HL-60 (cell line): ENCODE measurements around the gene CLSTN1.
"Not testable (repeated sequence)": the region's sequence is repeated elsewhere in the genome, so short reads cannot be mapped to it uniquely, and the experiment has no call there.

ENCODE experiments used
- DNase-seq, 2 experiments: peaks; one replicate each; pipeline ENCODE4 v3.0.0-alpha.2; 2010 to 2020; ENCODE audit warnings: low read depth in 1 of 2, low spot score in 1 of 2
- H3K27ac ChIP-seq: fragments of 250-450 bp; sonication (Bioruptor Pico); replicated peaks from 2 replicates; pipeline ENCODE4 v1.5.1; 2020; ENCODE audit warnings: mild to moderate bottlenecking, moderate library complexity
- H3K27me3 ChIP-seq: fragments of 250-450 bp; sonication (Bioruptor Pico); 2 replicates; pipeline ENCODE4 v1.5.1; 2021; ENCODE audit warnings: mild to moderate bottlenecking, moderate library complexity; ENCODE audit not compliant: insufficient read depth, poor library complexity, severe bottlenecking
- H3K4me3 ChIP-seq: replicated peaks from 2 replicates; pipeline ENCODE4 v1.5.1; 2011; ENCODE audit warnings: mild to moderate bottlenecking, control low read depth, low read length; ENCODE audit not compliant: insufficient read depth
- GABPA ChIP-seq: IDR thresholded peaks from 2 replicates; pipeline ENCODE4 v1.6.1; 2012; ENCODE audit warnings: low read depth
- POLR2AphosphoS5 ChIP-seq: IDR thresholded peaks from 2 replicates; pipeline ENCODE4 v1.6.1; 2012; ENCODE audit warnings: low read depth
- SPI1 ChIP-seq: IDR thresholded peaks from 2 replicates; pipeline ENCODE4 v1.6.1; 2012; ENCODE audit warnings: low read depth, mild to moderate bottlenecking, borderline replicate concordance
- TF ChIP-seq, protein P1 (sequence below): IDR thresholded peaks from 2 replicates; pipeline ENCODE4 v1.6.1; 2012; ENCODE audit warnings: low read depth; ENCODE audit not compliant: insufficient replicate concordance
- TF ChIP-seq, protein P2 (sequence below): IDR thresholded peaks from one replicate; pipeline ENCODE4 v1.5.1; 2011; ENCODE audit warnings: low read length, control low read depth, inconsistent platforms; ENCODE audit not compliant: insufficient read depth

CLSTN1 gene

DNA sequence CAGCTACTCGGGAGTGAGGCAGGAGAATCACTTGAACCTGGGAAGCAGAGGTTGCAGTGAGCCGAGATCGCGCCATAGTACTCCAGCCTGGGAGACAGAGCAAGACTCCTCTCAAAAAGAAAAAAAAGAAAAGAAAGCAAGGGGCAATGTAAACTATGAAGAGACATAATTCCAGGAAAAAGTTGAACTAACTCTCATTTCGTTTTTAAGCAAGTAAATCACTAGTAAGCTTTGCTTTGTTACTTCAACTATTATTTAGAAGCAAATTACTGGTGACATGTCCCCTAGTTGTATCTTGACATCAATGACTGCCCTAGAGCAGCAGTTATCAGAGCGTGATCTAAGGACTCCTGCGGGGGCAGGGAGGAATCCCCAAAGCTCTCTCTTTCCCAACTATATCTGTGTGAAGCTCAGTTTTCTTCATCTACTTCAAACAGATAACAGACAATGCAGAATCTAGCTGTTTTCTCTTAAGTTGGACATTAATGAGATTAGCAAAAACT is 18.7 kb downstream of the CLSTN1 start:
- DNase-seq, result no peak
- TF ChIP-seq POLR2AphosphoS5, result no peak
- no peaks in the 10 kb centered on the region for H3K27me3 ChIP-seq
- H3K27ac ChIP-seq, result no peak overlapping the region
- no peak overlapping the region for H3K4me3 ChIP-seq

DNA sequence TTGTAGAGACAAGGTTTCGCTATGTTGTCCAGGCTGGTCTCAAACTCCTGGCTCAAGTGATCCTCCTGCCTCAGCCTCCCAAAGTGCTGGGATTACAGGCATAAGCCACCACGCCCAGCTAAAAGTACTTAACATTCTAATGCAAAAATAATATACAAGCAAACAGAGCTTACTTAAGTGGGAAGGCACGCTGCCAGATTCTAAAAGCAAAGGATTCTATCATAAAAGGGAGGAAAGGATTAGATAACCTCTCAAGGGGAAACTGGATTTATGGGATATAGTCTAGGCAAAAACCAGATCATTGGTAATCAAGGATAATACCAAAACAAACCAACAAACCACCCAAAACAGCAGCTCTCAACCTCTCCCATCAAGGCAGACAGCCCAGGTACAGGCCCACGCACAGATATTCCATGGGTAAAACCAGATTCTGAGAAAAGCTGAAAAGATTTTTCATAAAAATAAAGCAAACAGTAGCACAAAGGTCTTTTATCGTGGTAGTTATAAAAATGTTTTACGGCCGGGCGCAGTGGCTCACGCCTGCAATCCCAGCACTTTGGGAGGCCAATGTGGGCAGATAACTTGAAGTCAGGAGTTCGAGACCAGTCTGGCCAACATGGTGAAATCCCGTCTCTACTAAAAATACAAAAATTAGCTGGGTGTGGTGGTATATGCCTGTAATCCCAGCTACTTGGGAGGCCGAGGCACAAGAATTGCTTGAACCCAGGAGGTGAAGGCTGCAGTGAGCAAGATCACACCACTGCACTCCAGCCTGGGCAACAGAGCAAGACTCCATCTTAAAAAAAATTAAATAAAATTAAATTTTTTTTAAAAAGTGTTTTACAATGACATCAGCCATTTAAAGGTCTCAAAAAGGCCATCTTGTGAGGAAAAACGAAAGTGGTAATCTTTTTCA is 20.5 kb downstream of the CLSTN1 start:
- not testable (repeated sequence) for H3K27ac ChIP-seq, H3K4me3 ChIP-seq, H3K27me3 ChIP-seq, DNase-seq

DNA sequence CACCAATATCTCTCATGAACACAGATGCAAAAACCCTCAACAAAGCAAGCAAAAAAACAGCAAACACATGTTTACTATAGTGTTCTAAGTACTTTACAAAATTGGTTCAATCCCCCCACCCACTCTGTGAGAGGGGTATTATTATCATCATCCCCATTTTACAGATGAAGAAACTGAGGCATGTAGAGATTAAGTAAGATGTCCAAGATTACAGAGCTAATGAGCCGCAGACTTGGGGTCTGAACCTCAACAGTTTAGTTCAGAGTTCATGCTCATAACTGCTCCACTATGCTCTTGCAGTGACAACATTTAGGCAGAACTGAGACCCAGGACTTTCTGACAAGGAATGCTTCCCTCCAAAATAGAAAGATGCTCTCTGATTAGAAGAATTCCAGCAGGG is 21.9 kb downstream of the CLSTN1 start:
- Histone ChIP-seq H3K4me3 (no peak overlapping the region), H3K27ac (no peak overlapping the region), H3K27me3 (no peaks in the 10 kb centered on the region)
- TF ChIP-seq, protein P1, sequence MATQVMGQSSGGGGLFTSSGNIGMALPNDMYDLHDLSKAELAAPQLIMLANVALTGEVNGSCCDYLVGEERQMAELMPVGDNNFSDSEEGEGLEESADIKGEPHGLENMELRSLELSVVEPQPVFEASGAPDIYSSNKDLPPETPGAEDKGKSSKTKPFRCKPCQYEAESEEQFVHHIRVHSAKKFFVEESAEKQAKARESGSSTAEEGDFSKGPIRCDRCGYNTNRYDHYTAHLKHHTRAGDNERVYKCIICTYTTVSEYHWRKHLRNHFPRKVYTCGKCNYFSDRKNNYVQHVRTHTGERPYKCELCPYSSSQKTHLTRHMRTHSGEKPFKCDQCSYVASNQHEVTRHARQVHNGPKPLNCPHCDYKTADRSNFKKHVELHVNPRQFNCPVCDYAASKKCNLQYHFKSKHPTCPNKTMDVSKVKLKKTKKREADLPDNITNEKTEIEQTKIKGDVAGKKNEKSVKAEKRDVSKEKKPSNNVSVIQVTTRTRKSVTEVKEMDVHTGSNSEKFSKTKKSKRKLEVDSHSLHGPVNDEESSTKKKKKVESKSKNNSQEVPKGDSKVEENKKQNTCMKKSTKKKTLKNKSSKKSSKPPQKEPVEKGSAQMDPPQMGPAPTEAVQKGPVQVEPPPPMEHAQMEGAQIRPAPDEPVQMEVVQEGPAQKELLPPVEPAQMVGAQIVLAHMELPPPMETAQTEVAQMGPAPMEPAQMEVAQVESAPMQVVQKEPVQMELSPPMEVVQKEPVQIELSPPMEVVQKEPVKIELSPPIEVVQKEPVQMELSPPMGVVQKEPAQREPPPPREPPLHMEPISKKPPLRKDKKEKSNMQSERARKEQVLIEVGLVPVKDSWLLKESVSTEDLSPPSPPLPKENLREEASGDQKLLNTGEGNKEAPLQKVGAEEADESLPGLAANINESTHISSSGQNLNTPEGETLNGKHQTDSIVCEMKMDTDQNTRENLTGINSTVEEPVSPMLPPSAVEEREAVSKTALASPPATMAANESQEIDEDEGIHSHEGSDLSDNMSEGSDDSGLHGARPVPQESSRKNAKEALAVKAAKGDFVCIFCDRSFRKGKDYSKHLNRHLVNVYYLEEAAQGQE, result no peak
- TF ChIP-seq, protein P2, sequence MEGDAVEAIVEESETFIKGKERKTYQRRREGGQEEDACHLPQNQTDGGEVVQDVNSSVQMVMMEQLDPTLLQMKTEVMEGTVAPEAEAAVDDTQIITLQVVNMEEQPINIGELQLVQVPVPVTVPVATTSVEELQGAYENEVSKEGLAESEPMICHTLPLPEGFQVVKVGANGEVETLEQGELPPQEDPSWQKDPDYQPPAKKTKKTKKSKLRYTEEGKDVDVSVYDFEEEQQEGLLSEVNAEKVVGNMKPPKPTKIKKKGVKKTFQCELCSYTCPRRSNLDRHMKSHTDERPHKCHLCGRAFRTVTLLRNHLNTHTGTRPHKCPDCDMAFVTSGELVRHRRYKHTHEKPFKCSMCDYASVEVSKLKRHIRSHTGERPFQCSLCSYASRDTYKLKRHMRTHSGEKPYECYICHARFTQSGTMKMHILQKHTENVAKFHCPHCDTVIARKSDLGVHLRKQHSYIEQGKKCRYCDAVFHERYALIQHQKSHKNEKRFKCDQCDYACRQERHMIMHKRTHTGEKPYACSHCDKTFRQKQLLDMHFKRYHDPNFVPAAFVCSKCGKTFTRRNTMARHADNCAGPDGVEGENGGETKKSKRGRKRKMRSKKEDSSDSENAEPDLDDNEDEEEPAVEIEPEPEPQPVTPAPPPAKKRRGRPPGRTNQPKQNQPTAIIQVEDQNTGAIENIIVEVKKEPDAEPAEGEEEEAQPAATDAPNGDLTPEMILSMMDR, result no peak
- TF ChIP-seq POLR2AphosphoS5, result no peak
- no peak for DNase-seq

DNA sequence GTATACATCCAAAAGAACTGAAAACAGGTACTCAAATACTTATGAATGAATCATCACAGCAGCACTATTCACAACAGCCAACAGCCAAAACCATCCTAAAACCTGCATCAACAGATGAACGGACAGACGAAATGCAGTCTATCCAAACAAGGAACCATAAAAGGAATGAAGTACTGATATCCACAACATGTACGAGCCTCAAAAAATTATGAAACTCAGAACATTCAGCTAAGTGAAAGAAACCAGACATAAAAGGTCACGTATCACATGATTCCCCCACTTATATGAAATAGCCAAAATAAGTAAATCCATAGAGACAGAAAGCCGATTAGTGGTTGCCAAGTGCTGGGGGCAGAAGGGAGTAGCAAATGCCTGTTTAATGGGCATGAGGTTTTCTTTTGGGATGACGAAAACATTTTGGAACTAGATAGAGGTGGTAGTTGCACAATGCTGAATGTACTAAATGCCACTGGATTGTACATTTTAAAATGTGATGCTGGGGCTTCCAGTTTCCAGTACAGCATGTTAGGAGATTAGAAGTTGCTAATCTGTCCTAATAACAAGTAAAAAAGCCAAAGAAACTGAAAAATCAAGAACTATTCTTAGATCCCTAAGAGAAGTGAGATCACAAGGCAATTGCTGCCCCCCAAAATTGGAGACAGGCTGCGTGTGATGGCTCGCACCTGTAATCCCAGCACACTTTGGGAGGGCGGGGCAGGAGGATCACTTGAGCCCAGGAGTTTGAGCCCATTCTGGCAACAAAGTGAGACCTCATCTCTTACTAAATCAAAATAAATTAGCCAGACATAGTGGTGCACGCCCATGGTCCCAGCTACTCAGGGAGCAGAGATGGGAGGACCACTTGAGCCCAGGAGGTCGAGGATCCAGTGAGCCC is 25.3 kb downstream of the CLSTN1 start:
- Histone ChIP-seq H3K4me3 (no peak overlapping the region), H3K27ac (no peak overlapping the region), H3K27me3 (no peaks in the 10 kb centered on the region)
- no peak for DNase-seq
- TF ChIP-seq GABPA (no peak), SPI1 (no peak), POLR2AphosphoS5 (no peak)
- TF ChIP-seq, protein P1, result no peak
- TF ChIP-seq, protein P2, result no peak
